ENCODE data around the gene CATSPERD. TPM values are rescaled to one million over a fixed set of nuclear protein-coding genes. Genes with fewer than 3 reads are reported as not detected.
A peak's percentile ranks its signal among the peaks of the same experiment; 100 is the strongest.

The CATSPERD gene, protein sequence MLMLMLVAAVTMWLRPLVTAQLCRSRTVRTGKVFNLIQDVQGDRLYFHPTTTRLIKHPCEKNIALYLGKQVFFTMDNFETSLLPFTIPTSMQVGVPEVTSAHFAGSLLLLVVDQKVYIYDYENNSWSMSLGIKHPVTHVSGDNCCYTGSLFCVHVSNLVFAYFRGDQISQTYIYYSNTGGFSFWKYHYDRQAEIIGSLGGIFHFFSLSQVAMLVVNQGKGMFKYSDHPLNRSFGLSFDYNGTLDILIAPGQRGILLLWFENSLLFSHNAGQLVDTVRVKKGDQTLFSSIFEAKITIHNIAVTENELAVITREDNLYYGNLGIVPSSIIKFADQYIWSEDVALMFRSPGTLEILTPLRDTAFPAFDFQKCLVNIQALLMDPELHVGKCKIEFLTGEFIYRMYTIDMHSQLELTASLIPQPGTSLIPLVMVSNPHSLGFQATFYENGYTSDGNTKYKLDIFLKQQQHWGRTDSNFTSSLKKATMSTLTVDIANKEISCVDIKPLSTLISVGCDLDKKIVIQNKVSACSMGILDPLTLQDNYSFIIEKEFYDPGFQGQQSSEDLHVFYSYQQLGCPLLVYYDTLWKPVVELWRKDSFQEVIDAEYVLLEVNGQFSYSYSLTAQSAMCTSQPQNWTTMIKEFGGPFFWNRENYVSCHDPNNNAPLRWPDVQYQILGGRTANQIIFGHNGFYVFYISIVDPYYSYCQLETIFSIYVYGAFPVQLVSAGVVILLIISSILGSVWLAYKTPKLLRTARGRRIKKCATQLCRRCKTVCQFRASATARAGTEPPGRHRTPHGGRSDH
- total RNA-seq (2012; rRNA removed) (not detected in 2 replicates), polyA plus RNA-seq (2012; rRNA removed) (not detected in 2 replicates), Bru-seq, nascent RNA (percentile 17 among the genes with signal in this experiment), BruChase-seq, experiment 1, labeled RNA remaining after a 6-hour chase (percentile 14 among the genes with signal in this experiment), BruChase-seq, experiment 2, labeled RNA remaining after a 2-hour chase (percentile 15 among the genes with signal in this experiment)
- not detected in 2 replicates for polyA plus RNA-seq (2012; cell fraction: cytosol; rRNA removed)
- polyA plus RNA-seq (2012; cell fraction: nucleus; rRNA removed; ENCODE audit: low replicate concordance): not detected in 2 replicates
- long read RNA-seq, partial matches to known transcripts: 0 of 1 reads
- long read RNA-seq, other reads (novel, unspliced or antisense): 1 of 1 reads

DNA sequence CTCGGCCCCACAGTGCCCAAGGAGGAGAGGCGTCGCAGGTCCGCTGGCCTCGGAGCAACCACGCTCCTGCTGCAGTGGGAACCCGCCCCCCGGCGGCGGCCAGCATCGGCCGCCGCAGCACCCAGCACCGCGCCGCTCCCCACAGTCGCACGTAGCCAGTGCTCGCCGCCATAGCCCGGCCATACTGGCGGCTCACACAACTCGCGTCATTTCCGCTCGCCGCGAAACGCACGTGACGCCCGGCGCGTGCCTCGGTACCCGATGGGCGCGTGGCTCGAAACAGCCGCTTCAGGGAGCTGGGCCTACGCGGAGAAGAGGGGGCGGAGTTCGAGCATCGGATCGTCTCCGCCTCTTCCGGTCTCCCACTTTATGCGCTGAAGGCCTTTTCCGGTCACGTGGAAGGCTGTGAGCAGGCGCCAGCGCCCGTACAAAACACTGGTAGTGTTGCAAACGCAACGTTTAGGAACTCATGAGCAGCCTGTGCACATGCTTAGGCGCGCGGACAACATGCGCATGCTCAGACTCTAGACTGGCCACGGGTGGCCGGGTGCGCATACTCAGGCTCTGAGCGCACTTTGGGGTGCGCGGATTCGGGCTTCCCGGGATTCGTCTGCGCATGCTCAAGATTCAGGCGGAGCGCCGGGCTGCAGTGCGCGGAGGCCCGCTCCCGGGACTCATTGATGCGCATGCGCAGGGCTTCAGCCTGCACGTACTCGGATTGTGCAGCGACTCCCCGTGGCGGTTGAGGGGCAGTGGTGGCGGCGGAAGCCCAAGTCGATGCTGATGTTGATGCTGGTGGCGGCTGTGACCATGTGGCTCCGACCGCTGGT is at the start of gene CATSPERD, which contains the start of gene LONP1:
TSS of gene CATSPERD (plus strand) at position 677 of the 830 bp plus-strand sequence. CDS start at position 778, 101 bp downstream.
TSS of gene LONP1 (minus strand) at position 186 of the 830 bp plus-strand sequence. CDS start at position 172, 14 bp downstream.
- peak within 1 kb of the TSS; percentile 78 for H2AK5ac ChIP-seq (ENCODE audit: low read depth, low read length)
- peak within 1 kb of the TSS; percentile 82 for H2BK5ac ChIP-seq (ENCODE audit: low read depth, low read length, poor library complexity, severe bottlenecking)
- peaks cover 9% of the 10 kb centered on the region for H3K9me1 ChIP-seq (ENCODE audit: insufficient read depth, low read length)
- peaks cover 4% of the 10 kb centered on the region for H3K4me1 ChIP-seq (ENCODE audit: control insufficient read depth, insufficient read depth, low read length)
- peak within 1 kb of the TSS; percentile 86; the same call in 1 of the 3 replicates for H2BK15ac ChIP-seq (ENCODE audit: low read depth, low read length)
- ATAC-seq (ENCODE audit: low read depth) (peak; percentile 91), DNase-seq (peak; percentile 99)
- H3K9me3 ChIP-seq (ENCODE audit: control insufficient read depth, insufficient read depth, low read length): no peaks in the 10 kb centered on the region
- H4K91ac ChIP-seq (ENCODE audit: insufficient read depth, low read depth, low read length): peak within 1 kb of the TSS; percentile 98
- peak within 1 kb of the TSS; percentile 40 for H3K18ac ChIP-seq (ENCODE audit: low read depth, low read length)
- peak within 1 kb of the TSS; percentile 100 for H2AFZ ChIP-seq (replicated peaks; ENCODE audit: low read length, poor library complexity)
- peak within 1 kb of the TSS; percentile 89 for H3K9ac ChIP-seq (ENCODE audit: low read depth, low read length)
- H4K8ac ChIP-seq (ENCODE audit: low read depth in 2 of 2, low read length in 2 of 2): peak within 1 kb of the TSS; percentile 71 to 98
- peak within 1 kb of the TSS; percentile 93 for H3K14ac ChIP-seq (replicated peaks; ENCODE audit: low read depth, low read length)
- H3K79me1 ChIP-seq (ENCODE audit: low read depth in 1 of 2, low read length in 2 of 2): peaks cover 0 to 21% of the 10 kb centered on the region in 2 experiments; a peak in 2 of 4 replicates
- dilution Hi-C loops (cut with HindIII; ENCODE audit: low sequenced_read_pairs, unreplicated experiment): no loop called here
- intact Hi-C loops (cut with micrococcal nuclease): no loop called here
- 0% methylated on average over 54 of the region's 90 CpGs; no CpG with 5 or more reads in 1 of the 2 experiments for WGBS, 2 experiments (ENCODE audit: extremely low coverage in 2 of 2, insufficient read length in 1 of 2)
- peak within 1 kb of the TSS; percentile 87 for H3K56ac ChIP-seq (ENCODE audit: extremely low read depth, insufficient read depth, low read length)
- H4K5ac ChIP-seq (ENCODE audit: low read depth, low read length): peak within 1 kb of the TSS; percentile 69
- H3K27me3 ChIP-seq (ENCODE audit: control insufficient read depth, insufficient read depth, low read length): no peaks in the 10 kb centered on the region
- peak within 1 kb of the TSS; percentile 93 for H3K4ac ChIP-seq (ENCODE audit: low read depth, low read length)
- peak within 1 kb of the TSS; percentile 81 for H3K27ac ChIP-seq (ENCODE audit: insufficient read depth, low read length)
- POLR2A ChIA-PET (ENCODE audit: unreplicated experiment): interaction anchor here (1.0 kb wide), 1 partner anchor 34 kb away, joined by 5 read pairs; no protein-coding TSS in a partner anchor
- H3K36me3 ChIP-seq (ENCODE audit: control insufficient read depth, insufficient read depth, low read length): peaks cover 6% of the 10 kb centered on the region
- peak within 1 kb of the TSS; percentile 49 for H3K4me3 ChIP-seq (ENCODE audit: insufficient read depth, low read depth, low read length)
- peak within 1 kb of the TSS; percentile 64 for H2BK20ac ChIP-seq (ENCODE audit: low read depth, low read length)
- peaks cover 30% of the 10 kb centered on the region for H4K20me1 ChIP-seq (ENCODE audit: insufficient read depth, low read length)
- BruUV-seq (replicated peaks): no TSS peak
- peak within 1 kb of the TSS; percentile 71 for H2BK120ac ChIP-seq (ENCODE audit: low read depth, low read length)
- CTCF ChIA-PET: interaction anchor here (0.6 to 0.9 kb wide), 3 partner anchors 8 to 1780 kb away, joined by 3 to 7 read pairs (median 3); no protein-coding TSS in a partner anchor
- H3K23ac ChIP-seq (ENCODE audit: low read depth, low read length): peak within 1 kb of the TSS; percentile 89
- H3K4me2 ChIP-seq (ENCODE audit: low read depth, low read length): peak within 1 kb of the TSS; percentile 94
- H2AK9ac ChIP-seq (replicated peaks; ENCODE audit: low read depth, low read length, poor library complexity): peak within 1 kb of the TSS; percentile 94
- in situ Hi-C loops (cut with MboI; ENCODE audit: low sequenced_read_pairs): no loop called here
- TF ChIP-seq RAD21 (IDR thresholded peaks at IDR 0.05; ENCODE audit: low read length) (peak; percentile 46), MAFK (IDR thresholded peaks at IDR 0.05; ENCODE audit: low read depth, low read length) (no peak), RFX5 (IDR thresholded peaks at IDR 0.05; ENCODE audit: low read depth, low read length) (no peak), CHD1 (IDR thresholded peaks at IDR 0.05; ENCODE audit: low read depth, low read length) (peak; percentile 63; the same call in 1 of the 2 replicates), SMC3 (IDR thresholded peaks at IDR 0.05; ENCODE audit: low read depth, low read length) (peak; percentile 47), BHLHE40 (IDR thresholded peaks at IDR 0.05; ENCODE audit: low read depth, low read length) (peak; percentile 99), CEBPB (IDR thresholded peaks at IDR 0.05; ENCODE audit: low read depth, low read length) (0 out of 2 replicates have a peak, but pooled peaks have one; percentile 22), RCOR1 (IDR thresholded peaks at IDR 0.05; ENCODE audit: insufficient replicate concordance, low read length) (no peak), FOS (IDR thresholded peaks at IDR 0.05; ENCODE audit: low read depth, low read length) (peak; percentile 32; the same call in 1 of the 2 replicates), MXI1 (IDR thresholded peaks at IDR 0.05; ENCODE audit: borderline replicate concordance, low read depth, low read length) (peak; percentile 98)
- TF ChIP-seq, protein P1, sequence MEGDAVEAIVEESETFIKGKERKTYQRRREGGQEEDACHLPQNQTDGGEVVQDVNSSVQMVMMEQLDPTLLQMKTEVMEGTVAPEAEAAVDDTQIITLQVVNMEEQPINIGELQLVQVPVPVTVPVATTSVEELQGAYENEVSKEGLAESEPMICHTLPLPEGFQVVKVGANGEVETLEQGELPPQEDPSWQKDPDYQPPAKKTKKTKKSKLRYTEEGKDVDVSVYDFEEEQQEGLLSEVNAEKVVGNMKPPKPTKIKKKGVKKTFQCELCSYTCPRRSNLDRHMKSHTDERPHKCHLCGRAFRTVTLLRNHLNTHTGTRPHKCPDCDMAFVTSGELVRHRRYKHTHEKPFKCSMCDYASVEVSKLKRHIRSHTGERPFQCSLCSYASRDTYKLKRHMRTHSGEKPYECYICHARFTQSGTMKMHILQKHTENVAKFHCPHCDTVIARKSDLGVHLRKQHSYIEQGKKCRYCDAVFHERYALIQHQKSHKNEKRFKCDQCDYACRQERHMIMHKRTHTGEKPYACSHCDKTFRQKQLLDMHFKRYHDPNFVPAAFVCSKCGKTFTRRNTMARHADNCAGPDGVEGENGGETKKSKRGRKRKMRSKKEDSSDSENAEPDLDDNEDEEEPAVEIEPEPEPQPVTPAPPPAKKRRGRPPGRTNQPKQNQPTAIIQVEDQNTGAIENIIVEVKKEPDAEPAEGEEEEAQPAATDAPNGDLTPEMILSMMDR (conservative IDR thresholded peaks at IDR 0.05; ENCODE audit: low read depth, low read length): peak; percentile 97
